SHP77 (cell line): ENCODE results near the gene PSMD6.

Experiments used
- DNase-seq, 2 experiments: peaks; one replicate each; lab custom pipeline; 2025; lab: John Stamatoyannopoulos, UW

Gene PSMD6

DNA sequence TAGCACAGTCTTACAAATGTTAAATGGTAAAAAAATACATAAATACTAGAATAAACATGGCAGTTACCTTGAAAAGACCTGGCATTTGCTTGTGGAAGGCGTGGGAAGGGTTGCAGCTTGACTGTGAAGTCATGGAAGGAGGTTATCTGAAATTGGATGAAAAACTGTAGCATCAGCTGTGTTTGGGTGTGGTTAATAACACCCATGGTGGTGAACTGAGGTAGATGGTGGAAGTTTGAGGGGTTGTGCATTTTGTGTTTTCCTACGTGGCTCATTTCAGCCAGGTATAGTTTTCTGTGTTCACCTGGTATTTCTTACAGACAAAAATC is 46.5 kb downstream of the PSMD6 start:
- no peak for DNase-seq

DNA sequence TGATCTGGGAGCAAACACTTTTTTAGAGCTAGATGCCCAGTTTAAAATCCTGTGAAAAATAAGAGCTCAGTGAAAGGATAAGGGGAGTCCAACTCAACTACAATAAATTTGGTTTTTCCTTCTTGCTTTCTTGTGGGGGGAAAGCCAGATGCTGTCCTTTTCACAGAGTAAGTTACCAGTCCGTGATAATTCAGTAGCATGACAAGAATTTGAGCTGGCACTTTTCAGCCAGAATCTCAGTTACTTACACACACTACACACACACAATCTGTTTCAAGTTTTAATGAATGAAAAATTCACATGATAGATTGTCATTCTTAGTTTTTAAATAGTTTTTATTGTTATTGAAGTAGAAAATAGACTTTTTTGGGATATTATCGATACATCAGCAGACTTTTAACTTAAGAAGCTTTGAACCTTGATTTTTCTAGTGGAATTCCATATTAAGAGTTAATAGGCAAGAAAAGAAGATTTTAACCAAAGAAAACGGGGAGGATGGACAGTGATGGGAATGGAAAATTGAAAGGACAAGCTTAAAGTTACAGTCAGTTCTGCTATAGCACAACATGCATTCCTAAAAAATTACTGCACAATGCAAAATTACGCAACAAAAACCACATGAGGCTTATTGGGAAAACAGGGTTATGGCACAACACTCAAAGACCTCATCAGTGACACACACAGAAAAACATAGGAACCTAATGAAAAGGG is 47.0 kb downstream of the PSMD6 start:
- no peak for DNase-seq

DNA sequence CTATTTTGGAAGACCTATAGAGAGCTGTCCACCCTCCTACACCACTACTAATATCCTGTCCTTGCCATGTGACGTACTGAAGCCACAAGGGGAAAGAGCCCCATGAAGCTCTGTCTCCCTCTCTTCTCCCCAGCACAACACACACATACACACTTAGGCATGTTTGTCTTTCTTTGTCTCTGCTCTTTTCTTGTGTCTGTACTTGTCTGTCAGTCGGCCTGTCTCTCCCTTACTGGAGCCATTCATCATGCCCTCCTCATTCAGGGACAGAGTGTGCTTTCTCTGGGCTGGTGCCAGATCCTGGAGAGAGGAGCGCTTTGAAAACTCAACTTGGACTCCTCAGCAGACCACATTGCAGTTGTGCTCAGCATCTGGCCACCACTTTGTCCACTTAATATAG is 47.6 kb downstream of the PSMD6 start:
- peak; percentile 12 to 18 for DNase-seq

DNA sequence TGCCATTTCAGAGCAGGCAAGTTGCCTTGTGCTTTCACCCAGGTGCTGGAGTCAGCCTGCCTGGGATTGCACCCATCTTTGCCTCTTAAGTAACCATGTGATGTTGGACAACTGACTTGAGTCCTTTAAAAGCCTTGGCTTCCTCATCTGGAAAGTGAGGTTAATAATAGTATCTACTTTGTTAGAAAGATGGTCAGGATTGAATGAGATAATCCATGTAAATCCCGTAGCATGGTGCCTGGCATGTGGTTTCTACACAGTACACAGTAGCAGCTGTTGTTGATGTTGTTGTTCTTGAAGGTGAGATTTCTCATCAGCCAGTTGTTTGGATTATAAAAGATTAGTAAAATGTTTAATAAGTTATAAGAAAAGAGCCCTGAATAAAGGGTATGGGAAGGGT is 48.8 kb downstream of the PSMD6 start:
- no peak for DNase-seq

DNA sequence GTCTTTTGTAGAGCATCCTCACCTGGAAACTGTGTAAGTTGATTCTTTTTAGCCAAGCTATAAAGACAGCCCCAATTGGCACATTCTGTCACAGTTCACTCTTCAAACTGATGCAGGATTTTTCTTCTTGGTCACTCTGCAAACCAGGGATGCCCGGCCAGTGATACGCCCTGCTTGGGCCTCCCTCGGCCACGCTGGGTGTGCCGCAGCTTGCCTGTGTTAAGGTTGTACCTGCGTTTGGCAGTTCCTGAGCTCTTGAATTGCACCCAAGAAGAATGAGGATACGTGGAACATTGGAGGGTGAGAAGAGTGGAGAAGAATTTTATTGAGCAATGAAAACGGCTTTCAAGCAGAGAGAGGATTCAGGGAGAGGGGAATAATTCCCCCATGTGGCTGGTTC is 49.9 kb downstream of the PSMD6 start:
- no peak for DNase-seq

DNA sequence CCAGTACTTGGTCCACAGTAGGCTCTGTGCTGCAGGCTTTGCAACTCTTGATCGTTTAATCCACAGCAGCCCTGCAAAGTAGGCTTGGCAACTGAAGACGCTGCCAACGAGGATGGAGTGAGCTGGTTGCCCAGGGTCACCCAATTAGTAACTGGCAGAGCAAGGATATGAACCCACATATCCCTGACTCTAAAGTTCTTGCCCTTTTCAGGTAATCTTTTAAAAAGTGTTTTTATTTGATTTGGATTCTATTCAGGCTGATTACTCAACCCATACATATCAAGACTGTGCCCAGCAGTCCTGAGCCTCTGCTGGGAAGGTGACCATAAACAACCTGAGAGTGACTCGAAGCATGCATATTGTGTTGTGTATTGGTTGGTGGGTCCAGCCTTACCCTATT is 50.3 kb downstream of the PSMD6 start:
- DNase-seq = no peak

DNA sequence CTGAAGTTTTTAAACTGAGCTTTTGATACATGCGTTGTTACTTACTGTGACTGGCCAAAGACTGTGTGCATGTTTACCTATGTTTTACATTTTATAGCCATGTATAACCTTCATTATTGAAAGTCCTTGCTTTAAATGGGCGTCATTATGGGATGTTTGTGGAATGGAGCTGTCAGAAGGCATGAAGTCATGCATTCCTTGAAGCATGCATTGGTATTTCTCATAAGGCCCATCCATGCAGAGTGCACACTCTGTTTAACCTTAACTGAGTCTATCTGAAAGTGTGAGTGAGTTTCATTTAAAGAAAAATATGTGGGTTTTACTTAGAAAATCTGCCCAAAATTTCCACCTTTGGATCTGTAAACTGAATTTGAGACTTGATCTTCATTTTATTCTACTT is 51.1 kb downstream of the PSMD6 start:
- DNase-seq = no peak

DNA sequence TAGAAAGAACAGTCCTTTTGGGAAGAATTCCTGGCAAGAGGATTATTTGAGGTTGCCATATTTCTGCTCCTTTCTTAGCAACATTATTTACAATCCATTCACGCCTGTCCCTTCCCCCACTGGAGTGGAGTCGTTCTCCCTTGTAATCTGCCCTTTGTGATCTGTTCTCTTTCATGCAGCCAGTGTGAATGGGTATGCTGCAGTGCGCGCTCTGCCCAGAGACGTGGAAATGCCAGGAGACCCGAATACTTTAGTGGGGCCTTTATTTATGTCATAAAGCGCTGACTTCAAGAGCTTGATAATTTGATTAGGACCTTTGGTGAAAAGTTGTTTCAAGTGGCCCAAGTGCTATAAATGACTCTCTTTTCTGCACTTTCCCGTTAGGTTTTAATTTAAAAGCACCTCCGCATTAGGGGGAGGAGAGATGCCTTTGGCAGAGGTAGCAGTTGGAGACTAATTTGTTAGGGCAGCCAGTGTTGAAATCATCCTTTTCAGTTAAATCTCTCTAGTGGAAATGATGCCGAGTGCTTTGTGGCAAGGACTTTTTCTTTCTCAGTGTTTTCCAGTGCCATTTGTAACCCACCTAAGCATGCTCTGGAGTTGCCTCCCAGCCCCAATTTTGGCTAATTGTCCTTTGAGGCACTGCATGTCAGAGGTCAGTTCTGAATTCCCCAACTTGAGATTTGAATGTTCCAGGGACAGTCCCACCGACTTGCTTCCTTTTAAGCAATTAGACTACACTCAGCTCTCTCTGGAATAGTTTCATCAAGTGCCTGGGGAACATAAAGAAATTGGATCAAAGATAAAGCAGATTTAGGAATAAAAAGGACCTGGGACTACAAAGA is 52.4 kb downstream of the PSMD6 start:
- DNase-seq = no peak

DNA sequence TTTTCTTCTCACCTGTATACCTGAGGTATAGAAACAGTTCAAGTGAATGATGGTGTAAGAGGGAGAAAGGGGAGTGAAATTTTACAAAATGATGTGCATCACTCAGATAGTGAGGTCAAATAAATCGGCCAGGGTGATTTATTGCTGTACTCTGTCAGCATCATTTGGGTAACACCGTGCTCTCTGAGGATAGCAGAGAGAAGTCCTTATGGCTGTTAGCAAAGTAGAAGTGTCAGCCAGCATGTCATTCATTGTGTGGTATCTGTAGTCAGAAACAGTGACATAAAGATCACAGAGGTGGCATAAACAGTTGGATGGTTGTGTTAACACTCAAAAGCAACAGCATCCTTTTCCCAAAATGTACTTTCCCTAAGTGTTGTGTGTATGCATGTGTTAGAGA is 53.4 kb downstream of the PSMD6 start:
- DNase-seq = no peak

DNA sequence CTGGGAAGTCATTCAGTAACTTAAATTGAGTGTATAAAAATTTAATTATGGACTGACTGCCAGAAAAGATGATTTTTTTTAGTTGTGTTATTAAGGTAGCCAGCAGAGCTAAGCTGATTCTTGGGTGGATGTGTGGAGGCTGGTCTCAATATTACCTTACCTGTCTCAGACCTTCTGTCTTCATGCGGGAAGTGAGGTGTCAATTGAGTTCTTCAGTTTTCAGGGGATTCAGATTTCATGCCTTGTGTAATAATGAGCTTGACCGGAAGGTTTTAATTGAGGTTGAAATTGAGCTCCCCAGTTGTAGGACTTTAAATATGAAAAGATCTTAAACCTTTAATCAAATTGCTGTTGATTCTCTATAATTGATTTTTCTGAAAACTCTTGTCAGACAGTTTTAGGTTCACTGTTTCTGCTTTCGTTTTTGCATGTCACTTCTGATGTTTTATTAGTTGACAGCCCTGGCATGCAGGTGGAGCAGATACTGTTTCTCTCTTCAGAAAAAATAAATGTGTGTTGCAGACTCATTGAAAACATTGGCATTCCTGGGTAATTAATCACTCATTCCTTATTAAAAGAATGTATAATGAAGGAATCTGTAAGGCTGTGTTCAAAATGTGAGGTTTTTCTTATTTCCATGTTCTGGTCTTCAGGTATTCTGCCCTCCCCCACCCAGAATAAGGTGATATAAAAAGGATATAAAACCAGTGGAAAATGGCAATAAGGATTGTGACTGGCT is 54.5 kb downstream of the PSMD6 start:
- no peak for DNase-seq

DNA sequence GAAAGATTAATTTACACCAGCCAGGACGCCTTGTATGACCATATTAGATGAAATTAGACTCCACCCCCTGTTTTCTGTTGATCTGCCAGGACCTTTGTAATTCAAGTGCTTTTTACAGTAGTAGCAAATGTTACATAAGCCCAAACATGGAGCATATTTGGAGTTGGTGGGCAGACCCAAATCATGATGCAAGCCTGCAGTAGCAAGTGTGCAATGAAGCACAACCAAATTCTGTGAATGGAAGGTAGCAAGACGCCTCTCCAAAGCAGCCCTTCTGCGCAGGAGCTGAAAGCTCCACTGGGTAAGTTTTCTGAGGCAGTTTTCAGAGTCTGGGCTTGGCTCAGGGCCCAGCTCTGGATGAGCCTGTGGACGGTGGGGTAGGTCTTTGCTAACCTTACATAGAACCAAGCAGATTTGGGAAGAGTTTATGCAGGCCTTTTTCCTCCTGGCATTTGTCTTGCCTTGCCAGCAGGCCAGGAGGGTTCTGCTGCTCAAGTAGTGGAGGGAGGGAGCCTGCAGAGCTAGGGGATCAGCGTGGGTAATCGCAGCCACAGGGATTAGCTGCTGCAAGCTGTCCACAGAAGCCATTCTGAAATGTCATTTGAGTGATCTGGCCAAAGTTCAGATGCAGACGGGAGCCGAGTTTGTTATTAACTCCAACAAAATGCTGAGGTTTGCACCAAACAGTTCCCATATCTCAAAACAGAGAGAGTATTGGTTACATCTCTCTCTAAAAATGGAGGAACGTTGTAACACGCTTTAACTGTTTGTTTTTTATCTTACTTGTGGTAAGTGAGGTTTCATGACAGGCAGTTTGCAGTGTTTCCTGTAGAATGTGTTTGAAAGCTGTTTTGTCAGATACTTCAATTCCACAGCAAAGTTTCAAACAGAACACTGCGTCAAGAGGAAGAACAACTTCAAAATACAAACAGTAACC is 55.4 kb downstream of the PSMD6 start:
- no peak for DNase-seq

DNA sequence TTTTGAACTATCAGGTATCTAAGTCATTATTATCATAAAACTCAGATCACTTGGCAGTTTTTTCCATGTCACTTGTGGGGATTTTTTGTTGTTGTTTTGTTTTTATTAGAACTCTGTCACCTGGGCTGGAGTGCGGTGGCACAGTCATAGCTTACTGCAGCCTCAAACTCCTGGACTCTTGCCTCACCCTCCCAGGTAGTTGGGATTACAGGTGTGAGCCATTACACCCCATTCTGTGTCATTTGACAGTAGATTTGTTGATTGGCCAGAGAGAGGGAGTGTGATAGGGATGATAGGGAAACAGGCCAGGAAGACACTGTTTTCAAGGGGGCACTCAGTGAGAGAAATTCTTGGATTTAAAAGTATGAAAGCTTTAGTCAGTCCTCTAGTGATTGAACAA is 56.4 kb downstream of the PSMD6 start:
- DNase-seq = no peak

DNA sequence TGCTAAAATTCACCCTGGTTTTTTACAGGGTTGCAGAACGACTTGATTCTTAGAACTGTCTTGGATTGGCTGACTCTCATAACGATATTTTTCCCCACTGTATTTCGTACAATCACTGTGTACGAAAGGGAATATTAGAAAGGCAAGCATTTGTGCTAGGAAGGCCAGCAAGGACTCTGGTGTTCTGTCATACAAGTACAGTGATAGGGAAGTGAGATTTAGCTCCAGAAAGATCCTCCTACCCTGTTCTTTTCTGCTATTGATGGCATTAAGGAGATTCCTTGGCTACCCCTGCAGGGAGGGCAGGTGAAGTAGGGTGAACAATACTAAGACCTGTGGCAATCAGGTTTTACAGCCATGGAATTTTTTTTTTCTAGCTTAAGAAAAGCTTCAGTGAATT is 57.3 kb downstream of the PSMD6 start:
- DNase-seq = no peak

DNA sequence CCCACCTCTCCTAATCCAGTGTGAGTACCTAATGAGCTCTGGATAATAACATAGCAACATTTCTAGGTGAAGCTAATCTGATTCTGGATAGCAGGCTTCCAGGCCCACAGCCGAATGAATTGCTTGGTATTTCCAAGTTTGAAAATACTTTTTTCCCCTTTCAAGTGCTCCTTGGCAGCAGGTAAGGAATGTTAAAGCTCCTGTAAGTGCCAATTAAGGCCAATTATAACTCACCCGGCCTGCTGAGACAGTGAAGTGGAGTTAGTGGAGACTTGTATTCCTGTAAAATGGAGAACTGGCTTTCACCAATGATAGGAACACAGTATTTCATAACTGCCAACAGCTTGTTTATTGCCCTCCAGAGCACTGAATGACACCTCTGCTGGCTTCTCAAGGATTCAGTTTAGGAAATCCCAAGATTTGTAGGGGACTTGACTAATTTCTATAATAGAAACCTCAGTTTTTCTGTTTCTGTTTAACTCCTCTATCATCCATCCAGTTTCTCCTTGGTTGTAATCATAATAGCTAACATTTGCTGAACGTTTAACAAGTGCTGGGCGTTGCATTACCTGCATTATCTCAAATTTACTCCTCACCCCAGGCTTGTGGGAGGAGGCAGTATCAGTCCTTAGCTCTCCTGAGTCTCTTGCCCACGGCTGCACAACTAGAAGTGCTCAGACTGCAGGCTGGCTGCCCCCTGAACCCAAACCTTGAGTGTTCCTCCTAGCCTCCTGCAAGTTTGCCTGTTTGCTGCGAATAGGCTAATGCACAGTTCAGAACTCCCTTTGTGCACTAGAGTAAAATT is 58.4 kb downstream of the PSMD6 start:
- no peak for DNase-seq

DNA sequence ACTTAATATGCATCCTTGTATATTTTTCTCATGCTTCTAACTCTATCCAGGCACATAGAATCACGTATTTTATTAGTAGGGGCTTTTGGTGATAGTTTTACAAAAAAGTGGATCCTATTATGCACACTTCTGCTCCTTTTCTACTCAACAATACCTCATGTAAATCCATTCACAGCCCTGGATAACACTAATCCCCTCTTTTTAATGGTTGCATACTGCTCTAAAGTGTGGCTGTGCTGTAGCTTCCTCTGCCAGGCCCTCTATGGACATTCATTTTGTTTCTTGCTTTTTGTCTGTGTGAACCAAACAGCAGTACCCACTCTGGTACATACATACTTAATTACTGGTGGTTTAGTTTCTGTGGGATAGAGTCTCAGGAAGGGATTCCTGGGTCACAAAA is 59.8 kb downstream of the PSMD6 start:
- DNase-seq = no peak

DNA sequence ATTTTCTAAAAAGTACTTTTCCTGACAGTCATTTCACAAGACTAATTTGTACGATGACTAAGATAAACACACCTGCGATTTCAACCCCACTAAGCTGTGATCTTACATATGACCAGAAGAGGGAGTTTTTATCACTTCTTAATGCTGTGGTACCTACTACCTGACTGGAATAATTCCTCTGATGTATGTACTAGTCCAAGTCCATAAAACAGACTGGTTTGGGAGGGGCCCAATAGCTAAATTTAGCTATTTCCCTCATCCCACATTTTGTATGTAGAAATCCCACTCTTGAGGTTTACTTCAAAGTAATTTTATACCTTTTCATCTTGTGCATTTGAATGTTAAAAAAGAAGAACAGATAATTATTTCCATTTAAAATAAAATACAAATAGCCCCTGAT is 61.4 kb downstream of the PSMD6 start:
- DNase-seq = peak; percentile 33 to 43
